GM12878 (cell line): ENCODE data around the gene KRT4.

ENCODE experiments used
- CBX3 ChIP-seq: fragments of 200-600 bp; sonication (generic); IDR thresholded peaks from 2 replicates; pipeline ENCODE4 v1.6.1; 2016; ENCODE audit warnings: low read depth, borderline replicate concordance
- CHD1 ChIP-seq: IDR thresholded peaks from 2 replicates; pipeline ENCODE4 v1.6.1; 2012; ENCODE audit warnings: low read depth, low read length, improper control_type of control experiment
- EGR1 ChIP-seq, 2 experiments: IDR thresholded peaks; 1 replicate in 1 of 2; 2 replicates in 1 of 2; pipeline ENCODE4 v1.6.1; 2011 to 2012; ENCODE audit warnings: low read depth in 2 of 2, low read length in 2 of 2, borderline replicate concordance in 1 of 2, mild to moderate bottlenecking in 1 of 2, moderate library complexity in 1 of 2
- EP300 ChIP-seq, 2 experiments: fragments of 150-350 bp in 1 of 2; IDR thresholded peaks; 2 replicates each; pipeline ENCODE4 v1.6.1; 2011 to 2012; ENCODE audit warnings: low read depth in 2 of 2, low read length in 2 of 2, borderline replicate concordance in 1 of 2, improper control_type of control experiment in 1 of 2, inconsistent platforms in 1 of 2; ENCODE audit not compliant: control insufficient read depth in 1 of 2
- GABPA ChIP-seq: IDR thresholded peaks from 2 replicates; pipeline ENCODE4 v1.6.1; 2014; ENCODE audit warnings: antibody characterized with exemption, low read depth, mild to moderate bottlenecking, inconsistent platforms
- NBN ChIP-seq: fragments of 450-650 bp; IDR thresholded peaks from 2 replicates; pipeline ENCODE4 v1.6.1; 2016
- NRF1 ChIP-seq: conservative IDR thresholded peaks from 2 replicates; pipeline ENCODE4 v1.6.1; 2011; ENCODE audit warnings: mild to moderate bottlenecking, low read depth, low read length, improper control_type of control experiment
- POLR2A ChIP-seq: IDR thresholded peaks from 2 replicates; pipeline ENCODE4 v1.6.1; 2011; ENCODE audit warnings: low read depth, mild to moderate bottlenecking, low read length
- ZNF274 ChIP-seq: IDR thresholded peaks from one replicate; pipeline ENCODE4 v1.8.0; 2011; ENCODE audit not compliant: insufficient read length, insufficient read depth
- TF ChIP-seq, protein P1 (sequence below), 3 experiments: IDR thresholded peaks in 2 of 3; conservative IDR thresholded peaks in 1 of 3; 2 replicates each; pipeline ENCODE4 v1.5.1; 2011; ENCODE audit warnings: low read depth in 3 of 3, low read length in 3 of 3, mild to moderate bottlenecking in 3 of 3, control low read depth in 2 of 3, moderate library complexity in 2 of 3, inconsistent platforms in 1 of 3, mixed read lengths in 1 of 3; ENCODE audit not compliant: control insufficient read depth in 2 of 3, insufficient read depth in 1 of 3; ENCODE audit errors: extremely low read depth in 1 of 3

DNA sequence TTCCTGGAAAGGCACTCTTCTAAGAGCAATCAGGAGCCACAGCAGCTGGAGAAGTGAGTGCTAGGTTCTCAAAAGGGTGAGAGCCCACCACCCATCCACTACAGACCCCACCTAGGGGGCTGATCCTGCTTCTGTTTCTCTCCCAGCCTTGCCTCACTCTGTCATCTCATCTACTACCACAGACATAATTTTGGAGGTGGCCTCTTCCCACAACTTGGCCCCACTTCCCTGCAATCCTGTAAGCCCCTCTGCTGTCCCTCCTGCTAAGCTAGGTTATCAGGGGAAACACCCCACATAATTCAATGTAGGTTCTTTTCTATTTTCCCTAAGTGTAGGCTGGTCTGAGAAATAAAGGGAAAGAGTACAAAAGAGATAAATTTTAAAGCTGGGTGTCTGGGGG lies 53.3 kb downstream of the KRT4 start:
- TF ChIP-seq GABPA (no peak), POLR2A (no peak), NBN (no peak), EP300 (IDR thresholded peaks at IDR 0.05; ENCODE audit: borderline replicate concordance in 1 of 2, control insufficient read depth in 1 of 2, low read depth in 2 of 2, low read length in 2 of 2) (no peak), EGR1 (IDR thresholded peaks at IDR 0.05; ENCODE audit: borderline replicate concordance in 1 of 2, low read depth in 2 of 2, low read length in 2 of 2) (no peak), NRF1 (no peak), ZNF274 (no peak), CBX3 (no peak), CHD1 (no peak)
- TF ChIP-seq, protein P1, sequence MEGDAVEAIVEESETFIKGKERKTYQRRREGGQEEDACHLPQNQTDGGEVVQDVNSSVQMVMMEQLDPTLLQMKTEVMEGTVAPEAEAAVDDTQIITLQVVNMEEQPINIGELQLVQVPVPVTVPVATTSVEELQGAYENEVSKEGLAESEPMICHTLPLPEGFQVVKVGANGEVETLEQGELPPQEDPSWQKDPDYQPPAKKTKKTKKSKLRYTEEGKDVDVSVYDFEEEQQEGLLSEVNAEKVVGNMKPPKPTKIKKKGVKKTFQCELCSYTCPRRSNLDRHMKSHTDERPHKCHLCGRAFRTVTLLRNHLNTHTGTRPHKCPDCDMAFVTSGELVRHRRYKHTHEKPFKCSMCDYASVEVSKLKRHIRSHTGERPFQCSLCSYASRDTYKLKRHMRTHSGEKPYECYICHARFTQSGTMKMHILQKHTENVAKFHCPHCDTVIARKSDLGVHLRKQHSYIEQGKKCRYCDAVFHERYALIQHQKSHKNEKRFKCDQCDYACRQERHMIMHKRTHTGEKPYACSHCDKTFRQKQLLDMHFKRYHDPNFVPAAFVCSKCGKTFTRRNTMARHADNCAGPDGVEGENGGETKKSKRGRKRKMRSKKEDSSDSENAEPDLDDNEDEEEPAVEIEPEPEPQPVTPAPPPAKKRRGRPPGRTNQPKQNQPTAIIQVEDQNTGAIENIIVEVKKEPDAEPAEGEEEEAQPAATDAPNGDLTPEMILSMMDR (IDR thresholded peaks at IDR 0.05 in 2 of 3, conservative IDR thresholded peaks at IDR 0.05 in 1 of 3; ENCODE audit: control insufficient read depth in 2 of 3, extremely low read depth in 1 of 3, insufficient read depth in 1 of 3, low read depth in 3 of 3, low read length in 3 of 3), result no peak
